OCI-LY7 (cell line): ENCODE measurements around the gene SLCO4A1.

ENCODE experiments used
- EZH2phosphoT487 ChIP-seq: fragments of 200-600 bp; sonication (generic); IDR thresholded peaks from 2 replicates; pipeline ENCODE4 v1.6.1; 2018; ENCODE audit warnings: low read depth, borderline replicate concordance, mild to moderate bottlenecking, mixed run types, antibody characterized with exemption, low read length, moderate library complexity, mixed read lengths
- TF ChIP-seq, protein P1 (sequence below): fragments of 200-600 bp; sonication (generic); conservative IDR thresholded peaks from 2 replicates; pipeline ENCODE4 v1.5.1; 2014; ENCODE audit warnings: mild to moderate bottlenecking, antibody characterized with exemption, low read length, moderate library complexity, mixed read lengths

GRCh38 chr20:62595491-62595890, 46.8 kb upstream of the SLCO4A1 start:
- TF ChIP-seq, protein P1, sequence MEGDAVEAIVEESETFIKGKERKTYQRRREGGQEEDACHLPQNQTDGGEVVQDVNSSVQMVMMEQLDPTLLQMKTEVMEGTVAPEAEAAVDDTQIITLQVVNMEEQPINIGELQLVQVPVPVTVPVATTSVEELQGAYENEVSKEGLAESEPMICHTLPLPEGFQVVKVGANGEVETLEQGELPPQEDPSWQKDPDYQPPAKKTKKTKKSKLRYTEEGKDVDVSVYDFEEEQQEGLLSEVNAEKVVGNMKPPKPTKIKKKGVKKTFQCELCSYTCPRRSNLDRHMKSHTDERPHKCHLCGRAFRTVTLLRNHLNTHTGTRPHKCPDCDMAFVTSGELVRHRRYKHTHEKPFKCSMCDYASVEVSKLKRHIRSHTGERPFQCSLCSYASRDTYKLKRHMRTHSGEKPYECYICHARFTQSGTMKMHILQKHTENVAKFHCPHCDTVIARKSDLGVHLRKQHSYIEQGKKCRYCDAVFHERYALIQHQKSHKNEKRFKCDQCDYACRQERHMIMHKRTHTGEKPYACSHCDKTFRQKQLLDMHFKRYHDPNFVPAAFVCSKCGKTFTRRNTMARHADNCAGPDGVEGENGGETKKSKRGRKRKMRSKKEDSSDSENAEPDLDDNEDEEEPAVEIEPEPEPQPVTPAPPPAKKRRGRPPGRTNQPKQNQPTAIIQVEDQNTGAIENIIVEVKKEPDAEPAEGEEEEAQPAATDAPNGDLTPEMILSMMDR, result no peak
- no peak for TF ChIP-seq EZH2phosphoT487
